Progenitor cell of endocrine pancreas (in vitro differentiated cells): ENCODE measurements around the gene LRP2BP. TPM values are rescaled to one million over a fixed set of nuclear protein-coding genes. Genes with fewer than 3 reads are reported as not detected.

ENCODE experiments used
- DNase-seq: peaks from one replicate; pipeline ENCODE4 v3.0.0; 2021; ENCODE audit warnings: low spot score; ENCODE audit not compliant: unreplicated experiment
- H3K27ac Mint-ChIP-seq: 2 replicates; pipeline ENCODE4 v1.8.0; 2021; ENCODE audit warnings: mild to moderate bottlenecking, moderate library complexity, mixed read lengths
- H3K27me3 Mint-ChIP-seq: 2 replicates; pipeline ENCODE4 v1.8.0; 2021; ENCODE audit warnings: mixed read lengths
- H3K36me3 Mint-ChIP-seq: 2 replicates; pipeline ENCODE4 v1.8.0; 2022; ENCODE audit warnings: mixed read lengths; ENCODE audit not compliant: insufficient read depth
- H3K4me1 Mint-ChIP-seq: 2 replicates; pipeline ENCODE4 v1.8.0; 2021; ENCODE audit warnings: low read depth, mixed read lengths
- H3K4me3 Mint-ChIP-seq: 2 replicates; pipeline ENCODE4 v1.8.0; 2021; ENCODE audit warnings: low read depth, mild to moderate bottlenecking, moderate library complexity, mixed read lengths
- H3K9me3 Mint-ChIP-seq: 2 replicates; pipeline ENCODE4 v1.8.0; 2021; ENCODE audit warnings: low read depth, mixed read lengths
- total RNA-seq: library from RNA; stranded (reverse); gene quantifications from 2 replicates; pipeline ENCODE4 v1.2.1, GENCODE V29; 2021
- TF ChIP-seq, protein P1 (sequence below): fragments of 200-600 bp; sonication (generic); IDR thresholded peaks from one replicate; pipeline ENCODE4 v1.5.0; 2021; ENCODE audit warnings: antibody characterized with exemption, mild to moderate bottlenecking; ENCODE audit not compliant: unreplicated experiment

Gene LRP2BP
- total RNA-seq, 1 donor from 2014 or later: 0.17 TPM

DNA sequence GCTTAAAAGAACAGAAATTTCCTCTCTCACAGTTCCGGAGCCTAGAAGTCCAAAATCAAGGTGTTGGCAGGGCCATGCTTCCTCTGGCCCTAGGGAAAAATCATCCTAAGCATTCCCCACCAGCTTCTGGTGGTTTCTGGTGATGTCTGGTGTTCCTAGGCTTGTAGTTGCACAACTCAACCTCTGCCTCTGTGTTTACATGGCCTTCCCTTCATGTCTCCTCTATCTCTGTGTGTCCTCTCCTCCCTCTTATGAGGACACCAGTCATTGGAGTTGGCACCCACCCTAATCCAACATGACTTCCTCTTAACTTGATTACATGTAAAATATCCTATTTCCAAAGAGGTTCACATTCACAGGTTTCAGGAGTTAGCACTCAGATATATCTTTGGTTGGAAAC, 15.4 kb downstream of the LRP2BP start:
- H3K27ac Mint-ChIP-seq: no peak overlapping the region
- H3K4me1 Mint-ChIP-seq: peaks cover 12% of the 10 kb centered on the region
- no peaks in the 10 kb centered on the region for H3K27me3 Mint-ChIP-seq
- peaks cover 15% of the 10 kb centered on the region for H3K36me3 Mint-ChIP-seq
- DNase-seq: no peak
- H3K4me3 Mint-ChIP-seq: no peak overlapping the region
- peaks cover 11% of the 10 kb centered on the region for H3K9me3 Mint-ChIP-seq
- TF ChIP-seq, protein P1, sequence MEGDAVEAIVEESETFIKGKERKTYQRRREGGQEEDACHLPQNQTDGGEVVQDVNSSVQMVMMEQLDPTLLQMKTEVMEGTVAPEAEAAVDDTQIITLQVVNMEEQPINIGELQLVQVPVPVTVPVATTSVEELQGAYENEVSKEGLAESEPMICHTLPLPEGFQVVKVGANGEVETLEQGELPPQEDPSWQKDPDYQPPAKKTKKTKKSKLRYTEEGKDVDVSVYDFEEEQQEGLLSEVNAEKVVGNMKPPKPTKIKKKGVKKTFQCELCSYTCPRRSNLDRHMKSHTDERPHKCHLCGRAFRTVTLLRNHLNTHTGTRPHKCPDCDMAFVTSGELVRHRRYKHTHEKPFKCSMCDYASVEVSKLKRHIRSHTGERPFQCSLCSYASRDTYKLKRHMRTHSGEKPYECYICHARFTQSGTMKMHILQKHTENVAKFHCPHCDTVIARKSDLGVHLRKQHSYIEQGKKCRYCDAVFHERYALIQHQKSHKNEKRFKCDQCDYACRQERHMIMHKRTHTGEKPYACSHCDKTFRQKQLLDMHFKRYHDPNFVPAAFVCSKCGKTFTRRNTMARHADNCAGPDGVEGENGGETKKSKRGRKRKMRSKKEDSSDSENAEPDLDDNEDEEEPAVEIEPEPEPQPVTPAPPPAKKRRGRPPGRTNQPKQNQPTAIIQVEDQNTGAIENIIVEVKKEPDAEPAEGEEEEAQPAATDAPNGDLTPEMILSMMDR: no peak

DNA sequence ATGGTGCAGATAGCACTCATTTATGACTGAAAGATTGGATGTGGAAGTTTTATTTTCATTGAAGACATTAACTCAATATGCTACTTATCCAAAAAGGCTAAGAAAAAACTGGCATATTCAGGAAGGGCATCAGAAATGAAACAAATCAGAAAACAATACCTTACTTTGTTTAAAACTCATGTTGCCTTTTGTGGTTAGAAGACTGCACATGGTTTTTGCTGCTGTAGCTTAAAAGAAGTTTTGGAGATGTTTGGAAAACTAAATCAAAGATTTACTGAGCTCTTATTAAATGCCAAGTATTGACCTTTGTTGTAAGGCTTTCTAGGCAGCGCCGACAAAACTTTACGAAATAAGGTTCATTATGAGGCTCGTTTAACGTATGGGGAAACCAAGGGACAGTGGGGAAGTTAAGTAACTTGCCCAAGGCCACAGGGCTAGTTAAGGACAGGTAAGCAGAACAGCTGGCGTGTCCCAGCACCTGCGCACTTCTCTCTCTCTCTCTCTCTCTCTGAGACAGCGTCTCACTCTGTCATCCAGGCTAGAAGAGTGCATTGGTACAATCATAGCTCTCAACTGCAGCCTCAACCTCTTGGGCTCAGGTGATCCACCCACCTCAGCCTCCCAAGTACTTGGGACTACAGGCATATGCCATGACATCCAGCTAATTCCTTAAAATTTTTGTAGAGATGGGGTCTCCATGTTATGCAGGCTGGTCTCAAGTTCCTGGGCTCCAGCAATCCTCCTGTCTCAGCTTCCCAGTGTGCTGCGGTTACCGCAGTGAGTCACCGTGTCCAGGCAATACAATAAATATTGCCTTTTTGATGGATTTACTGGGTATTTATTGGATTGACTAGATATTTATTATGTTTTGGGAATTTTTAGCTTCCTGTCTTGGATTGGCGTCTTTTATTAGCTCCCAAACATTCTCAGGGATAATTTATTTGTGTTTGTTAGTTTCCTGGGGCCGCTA, 16.1 kb downstream of the LRP2BP start:
- no peak for DNase-seq
- Mint-ChIP-seq H3K4me3 (no peak overlapping the region), H3K27ac (no peak overlapping the region), H3K27me3 (no peaks in the 10 kb centered on the region), H3K9me3 (peaks cover 11% of the 10 kb centered on the region), H3K4me1 (peaks cover 12% of the 10 kb centered on the region), H3K36me3 (peaks cover 15% of the 10 kb centered on the region)
- TF ChIP-seq, protein P1: no peak

DNA sequence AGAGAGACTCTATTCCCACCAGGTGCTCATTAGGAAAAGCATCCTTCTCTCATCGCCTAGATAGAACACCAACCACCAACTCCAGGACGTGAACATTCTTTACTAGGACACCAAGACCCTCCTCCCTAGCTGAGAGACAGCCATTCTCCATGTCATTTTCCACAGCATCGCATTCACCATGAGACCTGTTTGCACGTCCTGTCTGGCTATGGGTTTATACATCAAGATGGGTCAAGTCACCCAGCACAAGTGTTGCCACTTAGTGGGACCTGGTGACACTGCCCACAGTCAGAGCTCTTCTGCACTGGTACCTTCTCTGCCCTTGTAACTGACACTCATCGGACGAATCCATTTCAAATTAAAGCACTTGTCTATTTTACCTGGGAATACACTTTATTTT, 17.5 kb downstream of the LRP2BP start:
- Mint-ChIP-seq H3K27me3 (peaks cover 4% of the 10 kb centered on the region), H3K9me3 (peaks cover 11% of the 10 kb centered on the region), H3K36me3 (peaks cover 15% of the 10 kb centered on the region), H3K4me1 (peaks cover 12% of the 10 kb centered on the region), H3K4me3 (no peak overlapping the region), H3K27ac (peak overlapping the region; percentile 20)
- no peak for DNase-seq
- TF ChIP-seq, protein P1: no peak

DNA sequence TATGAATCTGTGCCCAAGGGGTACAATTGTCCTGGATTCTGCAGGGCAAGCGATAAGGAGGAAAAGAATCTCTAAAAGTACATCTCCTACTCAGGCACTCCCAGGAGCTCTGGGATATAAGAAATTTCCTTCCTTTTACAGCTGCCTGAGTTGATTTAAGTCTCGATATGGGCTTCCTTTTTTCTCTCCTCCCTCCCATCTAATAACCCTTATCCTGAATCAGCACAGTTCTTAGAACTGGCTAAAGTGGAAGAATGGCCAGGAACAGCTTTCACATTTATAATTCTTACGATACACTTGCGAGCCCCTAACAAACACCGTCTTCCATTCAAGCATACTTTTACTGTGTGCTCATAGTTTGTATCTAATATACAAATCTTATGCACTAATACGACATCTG, 21.2 kb downstream of the LRP2BP start:
- TF ChIP-seq, protein P1: no peak
- no peak for DNase-seq
- Mint-ChIP-seq H3K27me3 (peaks cover 4% of the 10 kb centered on the region), H3K27ac (no peak overlapping the region), H3K9me3 (no peaks in the 10 kb centered on the region), H3K4me1 (peaks cover 12% of the 10 kb centered on the region), H3K4me3 (no peak overlapping the region), H3K36me3 (peaks cover 14% of the 10 kb centered on the region)

DNA sequence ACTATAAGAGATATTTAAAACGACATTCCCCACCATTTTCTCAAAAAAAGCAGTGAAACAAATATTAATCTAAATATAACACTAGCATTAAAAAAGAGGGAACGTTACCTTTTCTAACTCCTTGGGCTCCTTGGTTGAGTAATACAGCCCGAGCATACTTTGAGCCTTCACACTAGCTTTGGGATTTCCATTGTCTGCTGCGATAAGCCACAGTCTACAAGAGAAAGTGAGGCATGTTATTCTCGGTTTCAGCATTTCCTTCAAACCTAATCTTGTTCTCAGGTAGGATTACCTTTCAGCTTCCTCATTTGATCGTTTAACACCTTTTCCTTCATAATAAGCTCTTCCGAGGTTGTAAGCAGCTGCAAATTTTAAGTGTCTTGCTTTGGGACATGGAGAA, 21.7 kb downstream of the LRP2BP start:
- H3K4me1 Mint-ChIP-seq: peaks cover 12% of the 10 kb centered on the region
- TF ChIP-seq, protein P1: no peak
- H3K36me3 Mint-ChIP-seq: peaks cover 14% of the 10 kb centered on the region
- peaks cover 4% of the 10 kb centered on the region for H3K27me3 Mint-ChIP-seq
- no peak overlapping the region for H3K4me3 Mint-ChIP-seq
- no peaks in the 10 kb centered on the region for H3K9me3 Mint-ChIP-seq
- no peak for DNase-seq
- no peak overlapping the region for H3K27ac Mint-ChIP-seq
